Activated CD4-positive, alpha-beta T cell treated with anti-CD3 and anti-CD28 coated beads, Interleukin-2, Interleukin-4, amounts not matched to agents 100 ng/mL and 50 ng/mL, durations not matched to agents 16 hours and 8 hours (primary cell): ENCODE results near the gene KIF13A.
"Not testable (repeated sequence)": the region's sequence is repeated elsewhere in the genome, so short reads cannot be mapped to it uniquely, and the experiment has no call there.

Experiments
- DNase-seq: peaks from one replicate; pipeline ENCODE4 v3.0.0-alpha.2; 2020; ENCODE audit warnings: low spot score

KIF13A gene

GRCh38 chr6:17998442-17998841 lies 11.0 kb upstream of the KIF13A start:
- no peak for DNase-seq

- DNase-seq: no peak
Measured at GRCh38 chr6:17998003-17998402, 10.6 kb upstream of the KIF13A start.

- no peak for DNase-seq
Measured at GRCh38 chr6:17995414-17995813, 8.0 kb upstream of the KIF13A start.

GRCh38 chr6:17994019-17994418 lies 6.6 kb upstream of the KIF13A start:
- no peak for DNase-seq

- no peak for DNase-seq
Measured at GRCh38 chr6:17988422-17988944, 1.0 kb upstream of the KIF13A start.

GRCh38 chr6:17987697-17988421 lies 424 bp upstream of the KIF13A start:
- DNase-seq: peak; percentile 47

- no peak for DNase-seq
Measured at GRCh38 chr6:17986656-17987446, 584 bp downstream of the KIF13A start.

- DNase-seq: no peak
Measured at GRCh38 chr6:17985934-17986655, 1.3 kb downstream of the KIF13A start.

GRCh38 chr6:17984812-17985670 lies 2.4 kb downstream of the KIF13A start:
- no peak for DNase-seq

- DNase-seq: no peak
Measured at GRCh38 chr6:17984399-17984798, 3.0 kb downstream of the KIF13A start.

GRCh38 chr6:17983730-17984129 lies 3.7 kb downstream of the KIF13A start:
- no peak for DNase-seq

- no peak for DNase-seq
Measured at GRCh38 chr6:17980329-17980728, 7.1 kb downstream of the KIF13A start.

GRCh38 chr6:17979479-17979878 lies 8.0 kb downstream of the KIF13A start:
- DNase-seq: no peak

- DNase-seq: not testable (repeated sequence)
Measured at GRCh38 chr6:17976258-17976657, 11.2 kb downstream of the KIF13A start.

- no peak for DNase-seq
Measured at GRCh38 chr6:17974570-17975368, 12.7 kb downstream of the KIF13A start.

GRCh38 chr6:17972978-17973622 lies 14.3 kb downstream of the KIF13A start:
- DNase-seq: no peak

GRCh38 chr6:17972074-17972952 lies 15.1 kb downstream of the KIF13A start:
- DNase-seq: no peak

GRCh38 chr6:17971128-17972073 lies 16.0 kb downstream of the KIF13A start:
- DNase-seq: no peak
